Measurements from ENCODE around the gene MICAL3.

- TF ChIP-seq REST (IDR thresholded peaks at IDR 0.05; ENCODE audit: borderline replicate concordance) (no peak), POLR2AphosphoS5 (IDR thresholded peaks at IDR 0.05) (no peak), CTCF (IDR thresholded peaks at IDR 0.05; ENCODE audit: poor library complexity, severe bottlenecking) (no peak), TAF1 (IDR thresholded peaks at IDR 0.05; ENCODE audit: low read depth) (no peak), SMC3 (conservative IDR thresholded peaks at IDR 0.05; ENCODE audit: poor library complexity) (no peak), EZH2 (IDR thresholded peaks at IDR 0.05; ENCODE audit: borderline replicate concordance, insufficient read depth, low read length, poor library complexity, severe bottlenecking) (no peak), MXI1 (conservative IDR thresholded peaks at IDR 0.05; ENCODE audit: poor library complexity, severe bottlenecking) (no peak)
Measured at GRCh38 chr22:17880020-17880419, 144.3 kb downstream of the MICAL3 start.

Data from neural cell (in vitro differentiated cells).